AG04449 (cell line): Measurements from ENCODE around the gene MCRIP2.

ENCODE experiments used
- CTCF ChIA-PET: fragments of 350-600 bp; formaldehyde crosslinking; extraction: SDS; loops from one replicate; lab custom pipeline; 2021; ENCODE audit warnings: antibody characterized with exemption; lab: Yijun Ruan, JAX
- POLR2A ChIA-PET: fragments of 400-600, 350-600 bp; formaldehyde crosslinking; extraction: SDS; loops from one replicate; lab custom pipeline; 2020; ENCODE audit warnings: antibody characterized with exemption, inconsistent platforms; lab: Yijun Ruan, JAX
- DNase-seq: peaks from one replicate; pipeline ENCODE4 v3.0.0-alpha.2; 2010; ENCODE audit warnings: low read depth, low spot score
- H3K4me3 ChIP-seq: 2 replicates; pipeline ENCODE4 v1.5.1; 2011; ENCODE audit warnings: low read depth, mild to moderate bottlenecking, control low read depth, low read length
- CTCF ChIP-seq: IDR thresholded peaks from one replicate; pipeline ENCODE4 v1.5.1; 2011; ENCODE audit warnings: mild to moderate bottlenecking, moderate library complexity, low read length, control low read depth, inconsistent platforms; ENCODE audit not compliant: insufficient read depth; ENCODE audit errors: missing control alignments

Gene MCRIP2

GRCh38 chr16:630249-630814, 11.3 kb upstream of the MCRIP2 start:
- no peak for DNase-seq
- no peak for TF ChIP-seq CTCF
- POLR2A ChIA-PET: no interaction called here
- CTCF ChIA-PET: no interaction called here
- no peak overlapping the region for H3K4me3 ChIP-seq

GRCh38 chr16:630815-631405, 10.7 kb upstream of the MCRIP2 start, which contains the start of gene WFIKKN1:
TSS of gene WFIKKN1 (plus strand) at chr16:630985. CDS start at chr16:631254, 269 bp downstream.
- TF ChIP-seq CTCF: no peak
- ChIA-PET CTCF (no interaction called here), POLR2A (no interaction called here)
- no peak within 1 kb of the TSS for H3K4me3 ChIP-seq
- DNase-seq: no peak

GRCh38 chr16:631808-632358, 9.7 kb upstream of the MCRIP2 start:
- ChIA-PET POLR2A (no interaction called here), CTCF (no interaction called here)
- TF ChIP-seq CTCF: no peak
- DNase-seq: no peak
- H3K4me3 ChIP-seq: no peak overlapping the region

- CTCF ChIA-PET: no interaction called here
- POLR2A ChIA-PET: no interaction called here
- DNase-seq: no peak
- H3K4me3 ChIP-seq: no peak overlapping the region
- TF ChIP-seq CTCF: no peak
Observed at GRCh38 chr16:632486-633335, 8.9 kb upstream of the MCRIP2 start.

GRCh38 chr16:633336-634050, 8.1 kb upstream of the MCRIP2 start:
- H3K4me3 ChIP-seq: no peak overlapping the region
- ChIA-PET CTCF (no interaction called here), POLR2A (interaction anchor here (0.6 kb wide), 1 partner anchor 398 kb away, joined by 3 read pairs; no protein-coding TSS in a partner anchor)
- no peak for DNase-seq
- TF ChIP-seq CTCF: no peak
